ENCODE data around the gene ZDHHC14.

The ZDHHC14 gene

DNA sequence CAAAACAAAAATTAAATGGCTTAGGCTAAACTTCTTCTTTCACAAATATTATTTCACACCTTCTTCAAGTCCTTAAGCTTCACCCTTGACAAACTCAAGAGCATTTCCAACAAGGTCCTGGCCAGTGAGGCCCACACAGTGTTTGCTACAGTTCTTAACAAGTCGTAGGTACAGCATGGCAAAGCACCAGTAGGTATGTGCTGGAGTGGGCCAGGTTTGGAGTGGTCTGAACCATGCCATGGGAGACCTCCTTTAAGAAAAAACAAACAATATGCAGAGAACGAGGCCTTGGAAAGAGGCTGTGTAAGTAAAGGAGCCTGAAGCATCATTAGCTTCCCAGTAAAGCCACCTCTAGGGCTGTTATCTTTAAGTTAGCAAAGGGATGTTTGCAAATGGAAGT lies 287.7 kb downstream of the ZDHHC14 start:
- Histone ChIP-seq H3K27ac (no peak overlapping the region), H3K9ac (no peak overlapping the region), H4K20me1 (ENCODE audit: insufficient read depth) (no peaks in the 10 kb centered on the region), H3K36me3 (ENCODE audit: insufficient read depth) (no peaks in the 10 kb centered on the region), H3K79me2 (ENCODE audit: insufficient read depth, low read depth) (no peaks in the 10 kb centered on the region), H3K27me3 (ENCODE audit: insufficient read depth, low read depth) (no peaks in the 10 kb centered on the region), H3K4me1 (ENCODE audit: low read depth, poor library complexity, severe bottlenecking) (no peaks in the 10 kb centered on the region), H3K4me3 (IDR thresholded peaks at IDR 0.05; ENCODE audit: insufficient read depth, low read depth, low read length) (no peak overlapping the region), H3K4me2 (no peak overlapping the region), H2AFZ (ENCODE audit: low read depth) (no peak overlapping the region)
- TF ChIP-seq CTCF (conservative IDR thresholded peaks at IDR 0.05; ENCODE audit: low read depth, low read length), result no peak

GRCh38 chr6:157669323-157669722 lies 288.3 kb downstream of the ZDHHC14 start:
- no peak overlapping the region for H3K27ac ChIP-seq

GRCh38 chr6:157669747-157670216 lies 288.8 kb downstream of the ZDHHC14 start:
- no peak overlapping the region for H3K9ac ChIP-seq
- no peaks in the 10 kb centered on the region for H3K79me2 ChIP-seq (ENCODE audit: insufficient read depth, low read depth)
- H4K20me1 ChIP-seq (ENCODE audit: insufficient read depth), result no peaks in the 10 kb centered on the region
- TF ChIP-seq CTCF (conservative IDR thresholded peaks at IDR 0.05; ENCODE audit: low read depth, low read length), result no peak
- no peaks in the 10 kb centered on the region for H3K27me3 ChIP-seq (ENCODE audit: insufficient read depth, low read depth)
- H3K4me1 ChIP-seq (ENCODE audit: low read depth, poor library complexity, severe bottlenecking), result no peaks in the 10 kb centered on the region
- H3K4me2 ChIP-seq, result no peak overlapping the region
- H2AFZ ChIP-seq (ENCODE audit: low read depth), result no peak overlapping the region
- H3K36me3 ChIP-seq (ENCODE audit: insufficient read depth), result no peaks in the 10 kb centered on the region
- no peak overlapping the region for H3K27ac ChIP-seq
- no peak overlapping the region for H3K4me3 ChIP-seq (IDR thresholded peaks at IDR 0.05; ENCODE audit: insufficient read depth, low read depth, low read length)

More at GRCh38 chr6:157669323-157669722, 288.3 kb downstream of the ZDHHC14 start:
- H3K36me3 ChIP-seq (ENCODE audit: insufficient read depth), result no peaks in the 10 kb centered on the region
- H3K27me3 ChIP-seq (ENCODE audit: insufficient read depth, low read depth), result no peaks in the 10 kb centered on the region
- H3K9ac ChIP-seq, result no peak overlapping the region
- no peak overlapping the region for H3K4me3 ChIP-seq (IDR thresholded peaks at IDR 0.05; ENCODE audit: insufficient read depth, low read depth, low read length)
- no peaks in the 10 kb centered on the region for H4K20me1 ChIP-seq (ENCODE audit: insufficient read depth)
- TF ChIP-seq CTCF (conservative IDR thresholded peaks at IDR 0.05; ENCODE audit: low read depth, low read length), result no peak
- no peak overlapping the region for H2AFZ ChIP-seq (ENCODE audit: low read depth)
- H3K79me2 ChIP-seq (ENCODE audit: insufficient read depth, low read depth), result no peaks in the 10 kb centered on the region
- no peak overlapping the region for H3K4me2 ChIP-seq
- H3K4me1 ChIP-seq (ENCODE audit: low read depth, poor library complexity, severe bottlenecking), result no peaks in the 10 kb centered on the region

GRCh38 chr6:157670466-157671186 lies 289.6 kb downstream of the ZDHHC14 start:
- Histone ChIP-seq H3K4me1 (ENCODE audit: low read depth, poor library complexity, severe bottlenecking) (no peaks in the 10 kb centered on the region), H3K4me2 (no peak overlapping the region), H3K9ac (no peak overlapping the region), H3K27me3 (ENCODE audit: insufficient read depth, low read depth) (no peaks in the 10 kb centered on the region), H3K27ac (no peak overlapping the region), H3K36me3 (ENCODE audit: insufficient read depth) (no peaks in the 10 kb centered on the region), H3K4me3 (IDR thresholded peaks at IDR 0.05; ENCODE audit: insufficient read depth, low read depth, low read length) (no peak overlapping the region), H2AFZ (ENCODE audit: low read depth) (no peak overlapping the region), H3K79me2 (ENCODE audit: insufficient read depth, low read depth) (no peaks in the 10 kb centered on the region), H4K20me1 (ENCODE audit: insufficient read depth) (no peaks in the 10 kb centered on the region)
- TF ChIP-seq CTCF (conservative IDR thresholded peaks at IDR 0.05; ENCODE audit: low read depth, low read length), result no peak
